Effector memory CD4-positive, alpha-beta T cell (primary cell): Measurements from ENCODE around the gene TK1.

ENCODE experiments used
- DNase-seq, 3 donors: peaks; one replicate each; pipeline ENCODE4 v3.0.0-alpha.2; 2020
- H3K27ac ChIP-seq: 2 replicates; pipeline ENCODE4 v1.7.0; 2013; ENCODE audit warnings: mild to moderate bottlenecking, low read length, moderate library complexity; ENCODE audit not compliant: insufficient read depth, poor library complexity, severe bottlenecking
- H3K27me3 ChIP-seq: replicated peaks from 2 replicates; pipeline ENCODE4 v1.7.0; 2013; ENCODE audit warnings: mild to moderate bottlenecking, low read length; ENCODE audit not compliant: insufficient read depth, control insufficient read depth, poor library complexity, severe bottlenecking
- H3K36me3 ChIP-seq: 2 replicates; pipeline ENCODE4 v1.7.0; 2013; ENCODE audit warnings: mild to moderate bottlenecking, low read length, moderate library complexity; ENCODE audit not compliant: control insufficient read depth, insufficient read depth
- H3K4me1 ChIP-seq: 2 replicates; pipeline ENCODE4 v1.7.0; 2013; ENCODE audit warnings: low read length, mild to moderate bottlenecking; ENCODE audit not compliant: control insufficient read depth, insufficient read depth, poor library complexity, severe bottlenecking
- H3K4me3 ChIP-seq: 2 replicates; pipeline ENCODE4 v1.7.0; 2013; ENCODE audit warnings: low read length, low read depth, mild to moderate bottlenecking; ENCODE audit not compliant: insufficient read depth, poor library complexity, severe bottlenecking
- H3K9me3 ChIP-seq: 2 replicates; pipeline ENCODE4 v1.7.0; 2013; ENCODE audit warnings: mild to moderate bottlenecking, low read length, moderate library complexity; ENCODE audit not compliant: control insufficient read depth

The TK1 gene

DNA sequence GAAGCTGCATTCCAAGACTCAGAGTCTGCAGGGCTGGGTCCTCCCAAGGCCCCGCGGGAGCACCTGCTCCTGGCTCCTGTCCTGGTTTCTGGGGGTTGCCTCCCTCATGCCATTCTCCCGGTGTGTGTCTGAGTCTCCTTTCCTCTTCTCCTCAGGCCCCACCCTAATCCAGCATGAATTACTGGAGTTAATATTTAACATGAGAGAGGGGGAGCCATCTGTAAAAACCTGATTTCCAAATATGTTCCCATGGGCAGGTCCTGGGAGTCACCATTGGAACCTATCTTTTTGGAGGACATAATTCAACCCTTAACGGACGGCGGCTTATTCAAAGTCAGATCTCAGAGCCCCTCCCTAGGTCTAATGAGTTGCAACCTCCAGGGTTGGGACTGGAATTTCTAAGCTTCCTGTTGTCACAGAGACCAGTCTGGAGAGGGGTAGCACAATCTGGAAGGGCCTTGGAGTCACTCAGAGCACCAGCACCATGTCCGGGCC, 35.3 kb downstream of the TK1 start:
- Histone ChIP-seq H3K27me3 (no peaks in the 10 kb centered on the region), H3K4me3 (no peak overlapping the region), H3K36me3 (no peaks in the 10 kb centered on the region), H3K9me3 (no peaks in the 10 kb centered on the region), H3K27ac (no peak overlapping the region), H3K4me1 (no peaks in the 10 kb centered on the region)
- no peak for DNase-seq

DNA sequence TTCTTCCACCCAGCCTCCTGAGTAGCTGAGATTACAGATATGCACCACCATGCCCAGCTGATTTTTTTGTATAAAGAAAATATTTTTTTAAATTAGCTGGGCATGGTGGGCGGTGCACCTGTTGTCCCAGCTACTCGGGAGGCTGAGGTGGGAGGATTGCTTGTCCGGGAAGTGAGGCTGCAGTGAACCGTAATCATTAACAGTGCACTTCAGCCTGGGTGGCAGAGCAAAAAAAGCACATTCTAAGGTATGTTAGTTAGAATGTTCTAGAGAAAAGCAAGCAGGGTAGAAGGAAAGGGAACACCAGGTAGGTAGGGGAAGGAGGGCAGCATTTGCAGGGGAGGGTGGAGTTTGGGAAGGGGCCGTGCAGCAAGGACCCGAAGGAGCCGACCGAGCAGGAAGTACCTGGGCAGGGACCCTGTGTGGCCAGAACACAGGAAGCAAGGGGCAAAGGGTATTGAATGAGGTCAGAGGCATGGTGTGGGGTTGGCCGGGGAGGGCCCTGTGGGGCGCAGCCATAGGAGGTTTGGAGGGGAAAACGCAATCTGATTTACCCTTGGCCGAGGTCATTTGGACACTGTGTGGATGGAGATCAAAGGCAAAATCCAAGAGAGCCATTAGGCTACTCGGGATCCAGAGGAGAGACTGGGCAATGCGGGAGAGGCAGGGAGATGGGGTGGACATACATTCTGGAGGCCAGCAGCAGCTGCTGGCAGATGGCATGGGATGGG, 38.4 kb downstream of the TK1 start:
- H3K9me3 ChIP-seq = no peaks in the 10 kb centered on the region
- H3K4me1 ChIP-seq = no peaks in the 10 kb centered on the region
- no peak overlapping the region for H3K27ac ChIP-seq
- no peak overlapping the region for H3K4me3 ChIP-seq
- no peaks in the 10 kb centered on the region for H3K27me3 ChIP-seq
- no peak for DNase-seq
- no peaks in the 10 kb centered on the region for H3K36me3 ChIP-seq

DNA sequence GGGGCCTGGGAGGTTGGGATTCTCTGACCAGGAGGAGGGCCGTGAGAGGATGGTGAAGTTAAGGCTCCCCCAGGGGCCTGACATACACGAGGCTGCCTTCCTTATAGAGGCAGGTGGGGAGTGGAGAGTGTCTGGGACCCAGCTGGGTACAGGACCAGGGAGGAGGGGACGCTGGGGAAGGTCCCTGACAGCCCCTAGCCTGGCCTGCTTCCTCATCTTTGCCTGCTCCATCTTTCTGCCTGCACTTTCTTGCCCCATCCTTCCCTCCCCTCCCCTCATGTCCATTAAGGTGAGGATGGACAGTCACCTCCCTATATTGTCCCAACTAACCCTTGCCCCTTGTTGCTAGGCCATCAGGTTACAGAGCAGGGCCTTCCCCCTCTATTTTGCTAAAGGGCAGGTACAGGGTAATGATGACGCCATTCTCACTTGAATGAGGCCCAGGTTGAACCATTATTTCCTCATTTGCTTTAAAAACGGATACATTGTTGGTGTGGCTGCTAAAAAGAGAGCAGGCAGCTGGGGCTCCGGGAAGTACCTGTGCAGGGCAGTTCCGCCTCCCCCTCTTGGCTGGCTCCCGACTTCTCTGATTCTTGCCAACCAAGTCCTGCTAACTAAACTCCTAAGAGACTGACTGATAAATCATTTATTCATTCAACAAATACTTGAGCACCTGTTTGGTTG, 39.4 kb downstream of the TK1 start:
- Histone ChIP-seq H3K4me1 (no peaks in the 10 kb centered on the region), H3K36me3 (peaks cover 2% of the 10 kb centered on the region), H3K9me3 (no peaks in the 10 kb centered on the region), H3K4me3 (no peak overlapping the region), H3K27me3 (no peaks in the 10 kb centered on the region), H3K27ac (no peak overlapping the region)
- no peak for DNase-seq

DNA sequence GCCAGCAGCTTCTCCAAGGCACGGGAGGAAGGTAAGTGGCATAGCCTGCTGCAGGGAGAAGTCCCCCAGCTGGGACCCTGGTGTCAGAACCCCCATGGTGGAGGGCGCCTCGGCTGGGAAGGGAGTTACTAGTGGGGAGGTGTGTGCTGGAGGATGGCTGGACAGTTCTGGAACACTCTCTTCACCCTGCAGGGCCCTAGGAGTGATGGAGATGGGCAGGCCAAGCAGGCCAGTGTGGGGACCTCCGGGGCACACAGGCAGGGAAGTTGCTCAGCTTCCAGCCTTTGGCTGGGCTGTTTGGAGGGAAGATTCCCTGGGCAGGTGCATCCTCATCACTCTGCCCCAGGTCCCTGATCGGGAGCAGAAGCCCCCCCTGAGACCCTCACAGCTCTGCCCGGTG, 40.0 kb downstream of the TK1 start:
- DNase-seq = no peak
- Histone ChIP-seq H3K27me3 (no peaks in the 10 kb centered on the region), H3K4me1 (no peaks in the 10 kb centered on the region), H3K4me3 (no peak overlapping the region), H3K9me3 (no peaks in the 10 kb centered on the region), H3K27ac (no peak overlapping the region), H3K36me3 (peaks cover 8% of the 10 kb centered on the region)

DNA sequence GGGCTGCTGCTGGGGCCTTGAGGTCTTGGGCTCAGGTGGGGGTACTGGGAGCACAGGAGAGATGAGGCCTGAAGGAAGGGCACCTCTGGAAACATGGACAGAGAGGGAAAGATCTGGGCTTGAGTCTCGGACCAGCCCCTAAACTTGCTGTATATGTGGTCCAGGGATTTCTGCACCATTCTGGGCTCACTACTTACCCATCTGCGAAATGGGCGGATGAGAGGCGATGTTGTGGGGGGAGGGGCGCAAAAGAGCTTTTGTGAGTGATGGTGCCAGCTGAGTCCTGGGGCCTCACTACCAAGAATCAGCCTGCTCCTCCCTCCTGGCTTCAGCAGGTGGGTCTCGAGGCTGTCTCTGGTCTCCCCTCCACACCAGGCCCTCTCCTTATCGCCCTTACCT, 40.4 kb downstream of the TK1 start:
- DNase-seq = no peak
- Histone ChIP-seq H3K4me3 (no peak overlapping the region), H3K36me3 (peaks cover 12% of the 10 kb centered on the region), H3K27me3 (no peaks in the 10 kb centered on the region), H3K27ac (no peak overlapping the region), H3K9me3 (no peaks in the 10 kb centered on the region), H3K4me1 (no peaks in the 10 kb centered on the region)

DNA sequence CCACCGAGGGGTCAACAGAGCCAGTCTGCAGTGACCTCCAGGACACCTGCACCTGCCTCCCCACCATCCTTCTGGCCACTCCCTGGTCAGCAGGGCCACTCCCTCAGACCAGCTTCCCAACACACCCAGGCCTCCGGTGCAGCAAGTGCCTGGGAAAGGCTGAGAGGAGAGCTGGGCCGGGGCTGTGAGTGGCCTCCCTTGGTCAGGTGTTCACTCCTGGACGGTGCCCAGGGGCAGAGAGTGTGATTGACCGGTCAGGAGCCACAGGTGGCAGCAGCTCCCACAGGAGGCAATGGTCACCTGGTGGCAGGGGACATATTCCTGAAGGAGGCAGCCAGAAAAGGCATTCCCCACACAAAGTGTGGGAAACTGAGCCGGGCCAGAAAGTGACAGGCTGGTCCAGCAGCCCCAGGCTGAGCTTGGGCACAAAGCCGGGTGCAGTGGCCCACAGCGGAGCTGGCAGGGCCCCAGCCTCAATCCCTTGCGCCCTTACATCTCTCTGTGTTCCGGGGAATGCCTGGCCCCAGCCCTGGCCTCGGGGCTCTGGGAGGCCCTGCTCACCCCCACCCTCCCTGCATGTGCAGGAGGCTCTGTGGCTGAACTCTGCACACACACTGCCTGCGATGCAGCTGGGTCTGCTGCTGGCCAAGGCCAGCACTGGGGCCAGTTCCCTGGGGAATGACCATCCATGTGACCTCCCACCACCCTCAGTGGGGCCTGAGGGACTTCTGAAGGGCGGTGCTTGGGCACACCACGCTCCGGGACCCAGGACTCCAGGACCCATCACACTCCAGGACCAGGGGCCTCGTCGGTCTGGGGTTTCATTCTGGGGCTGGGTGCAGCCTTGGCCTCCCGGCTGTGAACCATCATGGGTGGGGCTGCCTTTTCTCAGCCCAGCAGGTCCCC, 41.9 kb downstream of the TK1 start:
- no peaks in the 10 kb centered on the region for H3K9me3 ChIP-seq
- H3K27me3 ChIP-seq = no peaks in the 10 kb centered on the region
- peaks cover 20% of the 10 kb centered on the region for H3K36me3 ChIP-seq
- H3K4me1 ChIP-seq = peaks cover 13% of the 10 kb centered on the region
- no peak overlapping the region for H3K27ac ChIP-seq
- H3K4me3 ChIP-seq = no peak overlapping the region
- DNase-seq = no peak

DNA sequence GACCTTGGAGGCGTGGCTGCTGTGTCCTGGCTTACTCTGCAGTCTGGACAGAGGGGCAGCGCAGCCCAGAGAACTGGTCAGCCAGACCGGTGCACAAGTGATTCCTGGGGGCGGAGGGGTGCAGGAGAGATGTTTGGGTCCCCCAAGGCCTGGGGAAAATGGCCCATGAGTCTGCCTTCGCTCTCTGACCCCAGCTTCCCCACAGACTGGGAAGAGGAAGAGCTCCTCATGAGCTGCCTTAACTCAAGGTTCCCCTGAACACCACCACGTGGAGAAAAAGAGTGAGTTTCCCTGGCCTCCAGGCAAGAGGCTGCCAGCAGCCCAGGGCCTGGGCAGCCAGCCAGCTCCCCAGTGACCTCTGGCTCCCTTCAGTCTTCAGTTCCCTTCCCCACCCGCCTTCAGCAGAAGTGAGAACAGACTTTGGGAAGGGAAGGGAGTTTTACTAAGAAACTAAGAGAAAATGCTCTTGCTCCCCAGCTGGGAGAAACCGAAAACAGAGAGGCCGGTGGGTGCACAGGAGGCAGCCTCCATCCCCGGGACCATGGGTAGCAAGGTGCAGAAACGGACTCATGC, 42.6 kb downstream of the TK1 start:
- H3K9me3 ChIP-seq = no peaks in the 10 kb centered on the region

DNA sequence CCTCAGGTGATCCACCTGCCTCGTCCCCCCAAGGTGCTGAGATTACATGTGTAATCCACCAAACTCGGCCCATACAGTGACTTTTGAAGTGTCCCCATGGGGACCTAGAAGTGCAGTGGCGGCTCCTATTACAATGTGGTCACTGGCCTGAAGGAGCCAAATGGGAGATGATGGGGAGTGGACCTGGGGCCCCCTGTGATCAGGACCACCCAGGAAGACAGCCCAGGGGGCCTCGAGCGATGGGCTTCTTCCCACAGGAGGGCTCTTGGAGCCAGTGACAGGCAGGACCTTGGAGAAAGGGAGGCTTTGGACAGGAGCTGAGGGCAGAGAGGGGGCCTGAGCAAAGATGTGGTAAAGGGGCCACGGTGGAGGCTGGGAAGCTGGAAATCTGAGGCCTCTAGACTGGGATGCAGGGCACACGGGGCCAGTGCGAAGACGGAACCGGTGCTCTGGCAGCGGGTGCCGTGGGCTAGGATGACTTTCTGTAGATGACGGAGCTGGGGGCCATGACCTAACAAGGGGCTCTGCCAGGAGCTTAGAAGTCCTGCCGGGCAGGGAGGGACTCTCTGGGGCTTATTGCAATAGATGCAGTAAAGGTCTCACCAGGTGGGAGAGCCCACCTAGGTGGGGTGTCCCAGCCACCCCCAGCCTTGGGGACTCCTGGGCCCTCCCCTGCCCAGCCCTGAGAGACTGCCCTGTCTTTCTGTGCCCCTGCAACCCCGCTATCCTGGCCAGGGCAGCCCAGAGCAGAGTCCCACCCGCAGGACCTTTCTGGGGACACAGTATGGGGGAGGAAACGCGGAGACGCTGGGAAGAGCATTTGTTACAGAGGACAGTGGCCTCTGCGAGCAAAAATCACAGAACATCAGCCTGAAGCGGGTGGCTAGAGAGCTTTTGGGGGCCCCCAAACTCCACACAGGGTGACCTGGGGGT, 43.4 kb downstream of the TK1 start:
- Histone ChIP-seq H3K4me3 (no peak overlapping the region), H3K27me3 (no peaks in the 10 kb centered on the region), H3K9me3 (no peaks in the 10 kb centered on the region), H3K36me3 (peaks cover 22% of the 10 kb centered on the region), H3K27ac (no peak overlapping the region), H3K4me1 (peaks cover 22% of the 10 kb centered on the region)
- no peak for DNase-seq

More for the DNA sequence above, 42.6 kb downstream of the TK1 start:
- Histone ChIP-seq H3K27ac (no peak overlapping the region), H3K4me3 (no peak overlapping the region), H3K27me3 (no peaks in the 10 kb centered on the region), H3K36me3 (peaks cover 20% of the 10 kb centered on the region), H3K4me1 (peaks cover 18% of the 10 kb centered on the region)
- no peak for DNase-seq
